SIG-M5 treated with dmso at 0.1 percent for 504 hours (cell line): ENCODE results near the gene COL11A2.
"Not testable (repeated sequence)": the region's sequence is repeated elsewhere in the genome, so short reads cannot be mapped to it uniquely, and the experiment has no call there.

ENCODE experiments used
- DNase-seq: peaks from one replicate; lab custom pipeline; 2025; ENCODE audit not compliant: unreplicated experiment; lab: John Stamatoyannopoulos, UW

The COL11A2 gene

GRCh38 chr6:33192105-33192646, at the start of gene COL11A2:
Gene COL11A2 (minus strand): TSS chr6:33192467. CDS start chr6:33192240, 227 bp downstream.
- no peak for DNase-seq

GRCh38 chr6:33241968-33242367, 49.7 kb upstream of the COL11A2 start:
- no peak for DNase-seq

GRCh38 chr6:33237741-33238140, 45.5 kb upstream of the COL11A2 start:
- no peak for DNase-seq

GRCh38 chr6:33236852-33237251, 44.6 kb upstream of the COL11A2 start:
- DNase-seq, result no peak

GRCh38 chr6:33236328-33236727, 44.1 kb upstream of the COL11A2 start:
- no peak for DNase-seq

- no peak for DNase-seq
Measured at GRCh38 chr6:33235221-33235634, 43.0 kb upstream of the COL11A2 start.

- not testable (repeated sequence) for DNase-seq
Measured at GRCh38 chr6:33226503-33227120, 34.3 kb upstream of the COL11A2 start.

- DNase-seq, result no peak
Measured at GRCh38 chr6:33217681-33218080, 25.4 kb upstream of the COL11A2 start.

- no peak for DNase-seq
Measured at GRCh38 chr6:33217246-33217645, 25.0 kb upstream of the COL11A2 start.

GRCh38 chr6:33216117-33216649, 23.9 kb upstream of the COL11A2 start:
- DNase-seq, result no peak

GRCh38 chr6:33215271-33216116, 23.2 kb upstream of the COL11A2 start:
- DNase-seq, result no peak

- DNase-seq, result no peak
Measured at GRCh38 chr6:33213989-33214335, 21.7 kb upstream of the COL11A2 start.

- peak; percentile 54 for DNase-seq
Measured at GRCh38 chr6:33213166-33213988, 21.1 kb upstream of the COL11A2 start.

GRCh38 chr6:33212857-33213165, 20.5 kb upstream of the COL11A2 start:
- DNase-seq, result no peak

- DNase-seq, result no peak
Measured at GRCh38 chr6:33211666-33212422, 19.6 kb upstream of the COL11A2 start.

GRCh38 chr6:33211136-33211535, 18.9 kb upstream of the COL11A2 start:
- DNase-seq, result no peak

- DNase-seq, result no peak
Measured at GRCh38 chr6:33209856-33210255, 17.6 kb upstream of the COL11A2 start.

GRCh38 chr6:33208091-33208967, 16.1 kb upstream of the COL11A2 start, which contains the start of gene RING1:
Gene RING1 (plus strand): TSS chr6:33208500. CDS start chr6:33208823, 323 bp downstream.
- DNase-seq, result peak; percentile 61

GRCh38 chr6:33207552-33208090, 15.4 kb upstream of the COL11A2 start:
- no peak for DNase-seq
